KMS-11 (cell line): ENCODE data around the gene EME2.

Experiments used
- H2AFZ ChIP-seq: fragments of 200-600 bp; sonication (generic); 2 replicates; pipeline ENCODE4 v1.6.1; 2016; ENCODE audit warnings: antibody characterized with exemption, mixed run types, low read depth
- H3K27ac ChIP-seq: fragments of 200-600 bp; sonication (generic); 2 replicates; pipeline ENCODE4 v1.6.1; 2016; ENCODE audit warnings: mild to moderate bottlenecking, mixed run types
- H3K27me3 ChIP-seq: fragments of 200-600 bp; sonication (generic); 2 replicates; pipeline ENCODE4 v1.6.1; 2017; ENCODE audit warnings: mild to moderate bottlenecking, low read depth, mixed run types, moderate library complexity; ENCODE audit not compliant: insufficient read depth
- H3K36me3 ChIP-seq: fragments of 200-600 bp; sonication (generic); 2 replicates; pipeline ENCODE4 v1.6.1; 2017; ENCODE audit warnings: mild to moderate bottlenecking, mixed run types; ENCODE audit not compliant: insufficient read depth
- H3K4me1 ChIP-seq: fragments of 200-600 bp; sonication (generic); 2 replicates; pipeline ENCODE4 v1.6.1; 2016; ENCODE audit warnings: mild to moderate bottlenecking, low read depth, mixed run types; ENCODE audit not compliant: poor library complexity, severe bottlenecking
- H3K4me2 ChIP-seq: fragments of 200-600 bp; sonication (generic); 2 replicates; pipeline ENCODE4 v1.7.0; 2016; ENCODE audit warnings: mild to moderate bottlenecking, mixed run types
- H3K4me3 ChIP-seq: fragments of 200-600 bp; sonication (generic); IDR thresholded peaks from 2 replicates; pipeline ENCODE4 v1.6.1; 2017; ENCODE audit warnings: low read depth, low read length, mixed read lengths; ENCODE audit not compliant: insufficient read depth
- H3K79me2 ChIP-seq: fragments of 200-600 bp; sonication (generic); 2 replicates; pipeline ENCODE4 v1.6.1; 2016; ENCODE audit warnings: low read depth, mixed run types; ENCODE audit not compliant: insufficient read depth
- H3K9ac ChIP-seq: fragments of 200-600 bp; sonication (generic); 2 replicates; pipeline ENCODE4 v1.6.1; 2016; ENCODE audit warnings: mild to moderate bottlenecking, mixed run types
- H4K20me1 ChIP-seq: fragments of 200-600 bp; sonication (generic); 2 replicates; pipeline ENCODE4 v1.6.1; 2016; ENCODE audit warnings: mild to moderate bottlenecking, mixed run types; ENCODE audit not compliant: insufficient read depth
- CTCF ChIP-seq: fragments of 200-600 bp; sonication (generic); conservative IDR thresholded peaks from 2 replicates; pipeline ENCODE4 v1.6.1; 2017; ENCODE audit warnings: low read depth, mild to moderate bottlenecking, antibody characterized with exemption, low read length, moderate library complexity, mixed read lengths

EME2 gene

GRCh38 chr16:1785846-1786170 is 13.2 kb downstream of the EME2 start:
- no peaks in the 10 kb centered on the region for H3K36me3 ChIP-seq
- no peak overlapping the region for H3K4me2 ChIP-seq
- no peak overlapping the region for H3K4me3 ChIP-seq
- no peaks in the 10 kb centered on the region for H4K20me1 ChIP-seq
- no peak for TF ChIP-seq CTCF
- no peaks in the 10 kb centered on the region for H3K27me3 ChIP-seq
- no peak overlapping the region for H2AFZ ChIP-seq
- peaks cover 38% of the 10 kb centered on the region for H3K79me2 ChIP-seq
- no peak overlapping the region for H3K27ac ChIP-seq
- no peak overlapping the region for H3K9ac ChIP-seq
- peaks cover 13% of the 10 kb centered on the region for H3K4me1 ChIP-seq

- Histone ChIP-seq H3K4me2 (no peak overlapping the region), H4K20me1 (no peaks in the 10 kb centered on the region), H3K27me3 (no peaks in the 10 kb centered on the region), H3K36me3 (no peaks in the 10 kb centered on the region), H3K9ac (no peak overlapping the region), H2AFZ (no peak overlapping the region), H3K27ac (no peak overlapping the region), H3K4me1 (peaks cover 7% of the 10 kb centered on the region), H3K4me3 (no peak overlapping the region), H3K79me2 (peaks cover 35% of the 10 kb centered on the region)
- no peak for TF ChIP-seq CTCF
These were observed 13.8 kb downstream of the EME2 start for GRCh38 chr16:1786242-1787055.

- Histone ChIP-seq H3K27ac (no peak overlapping the region), H3K79me2 (peaks cover 35% of the 10 kb centered on the region), H3K9ac (no peak overlapping the region), H3K4me2 (no peak overlapping the region), H2AFZ (no peak overlapping the region), H4K20me1 (no peaks in the 10 kb centered on the region), H3K4me3 (no peak overlapping the region), H3K4me1 (peaks cover 7% of the 10 kb centered on the region), H3K36me3 (no peaks in the 10 kb centered on the region), H3K27me3 (no peaks in the 10 kb centered on the region)
- TF ChIP-seq CTCF = no peak
These were observed 14.4 kb downstream of the EME2 start for GRCh38 chr16:1787056-1787321.

GRCh38 chr16:1787322-1788094 is 14.9 kb downstream of the EME2 start:
- H3K36me3 ChIP-seq = no peaks in the 10 kb centered on the region

More at GRCh38 chr16:1787322-1788094, 14.9 kb downstream of the EME2 start:
- no peak overlapping the region for H3K9ac ChIP-seq
- H4K20me1 ChIP-seq = no peaks in the 10 kb centered on the region
- H2AFZ ChIP-seq = no peak overlapping the region
- H3K27me3 ChIP-seq = no peaks in the 10 kb centered on the region
- H3K4me3 ChIP-seq = no peak overlapping the region
- H3K79me2 ChIP-seq = peaks cover 35% of the 10 kb centered on the region
- no peak overlapping the region for H3K27ac ChIP-seq
- peaks cover 7% of the 10 kb centered on the region for H3K4me1 ChIP-seq
- no peak for TF ChIP-seq CTCF
- H3K4me2 ChIP-seq = no peak overlapping the region
